ENCODE data around the gene MSLN.

GRCh38 chr16:728890-729744, 31.4 kb upstream of the MSLN start:
- peak in 1 of 3 donors; percentile 33 for TF ChIP-seq POLR2AphosphoS5 (IDR thresholded peaks at IDR 0.05)
- TF ChIP-seq CTCF (IDR thresholded peaks at IDR 0.05 in 8 of 11, conservative IDR thresholded peaks at IDR 0.05 in 3 of 11): no peak

All from spleen (tissue), 7 donors.